ENCODE measurements around the gene CFAP299.
"Not testable (repeated sequence)": the region's sequence is repeated elsewhere in the genome, so short reads cannot be mapped to it uniquely, and the experiment has no call there.

The CFAP299 gene

DNA sequence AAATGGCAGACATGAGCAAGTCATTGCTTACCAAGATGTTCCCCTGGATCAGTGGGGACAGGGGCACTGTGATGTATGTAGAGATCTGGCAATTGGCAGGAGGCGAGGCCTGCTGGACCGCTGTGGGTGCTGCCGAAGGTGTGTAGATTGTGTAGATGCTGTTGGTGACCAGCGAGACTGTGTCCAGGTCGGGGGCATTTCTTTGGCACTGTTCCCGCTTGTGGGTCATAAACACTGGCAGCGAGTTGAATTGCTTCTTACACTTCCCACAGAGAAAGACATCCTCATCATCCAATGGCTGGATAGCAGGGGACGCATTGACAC, 52.7 kb downstream of the CFAP299 start:
- DNase-seq (ENCODE audit: low read depth in 2 of 2), result no peak

GRCh38 chr4:80390178-80390577, 54.6 kb downstream of the CFAP299 start:
- DNase-seq (ENCODE audit: low read depth in 2 of 2), result no peak

- DNase-seq (ENCODE audit: low read depth in 2 of 2), result peak in 1 of 2 donors; percentile 10
These were observed 57.9 kb downstream of the CFAP299 start for GRCh38 chr4:80393246-80393969.

- DNase-seq (ENCODE audit: low read depth in 2 of 2), result no peak
These were observed 58.4 kb downstream of the CFAP299 start for GRCh38 chr4:80393970-80394250.

GRCh38 chr4:80407246-80407645, 71.7 kb downstream of the CFAP299 start:
- DNase-seq (ENCODE audit: low read depth in 2 of 2), result no peak

GRCh38 chr4:80409809-80410208, 74.3 kb downstream of the CFAP299 start:
- DNase-seq (ENCODE audit: low read depth in 2 of 2), result no peak

- no peak for DNase-seq (ENCODE audit: low read depth in 2 of 2)
These were observed 76.8 kb downstream of the CFAP299 start for GRCh38 chr4:80412322-80412721.

- no peak for DNase-seq (ENCODE audit: low read depth in 2 of 2)
These were observed 77.6 kb downstream of the CFAP299 start for GRCh38 chr4:80413086-80413485.

GRCh38 chr4:80417019-80417418, 81.5 kb downstream of the CFAP299 start:
- no peak for DNase-seq (ENCODE audit: low read depth in 2 of 2)

DNA sequence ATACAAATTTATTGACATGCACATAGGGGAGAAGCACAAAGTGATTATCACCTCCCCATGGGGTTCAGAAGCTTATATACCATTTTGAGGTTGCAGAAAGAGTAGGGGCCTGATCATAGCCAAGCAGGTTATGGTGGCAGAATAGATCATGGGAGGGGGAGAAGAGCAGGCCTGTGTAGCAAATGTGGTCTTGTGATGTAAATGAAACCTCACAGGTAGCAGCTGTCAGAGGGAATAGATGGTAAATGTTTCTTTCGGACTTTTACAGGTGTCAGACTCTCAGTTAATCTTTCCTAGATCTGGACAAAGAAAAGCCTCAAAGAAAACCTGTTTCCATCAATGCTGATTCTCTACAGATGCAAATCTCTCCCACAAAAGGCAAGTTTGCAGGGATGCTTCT, 84.4 kb downstream of the CFAP299 start:
- DNase-seq (ENCODE audit: low read depth in 2 of 2), result no peak

DNA sequence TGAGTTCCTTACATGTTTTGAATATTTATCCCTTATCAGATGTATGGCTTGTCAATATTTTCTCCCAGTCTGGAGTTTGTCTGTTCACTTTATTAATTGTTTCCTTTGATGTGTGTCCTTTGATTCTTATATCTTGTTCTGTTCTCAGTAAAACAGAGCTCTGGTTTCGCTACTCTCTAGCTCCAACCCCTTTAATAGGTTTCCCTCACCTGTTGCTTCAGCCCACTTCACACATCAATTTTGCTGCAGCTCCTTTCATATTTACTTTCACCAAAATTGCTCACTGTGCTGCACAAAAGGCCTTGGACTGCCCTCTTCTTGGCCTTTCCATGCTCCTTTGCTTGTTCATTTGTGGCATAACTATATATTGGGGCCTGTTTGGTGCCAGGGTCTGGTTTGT, 85.1 kb downstream of the CFAP299 start:
- DNase-seq (ENCODE audit: low read depth in 2 of 2), result no peak

- no peak for DNase-seq (ENCODE audit: low read depth in 2 of 2)
These were observed 87.3 kb downstream of the CFAP299 start for GRCh38 chr4:80422727-80423404.

- no peak for DNase-seq (ENCODE audit: low read depth in 2 of 2)
These were observed 88.2 kb downstream of the CFAP299 start for GRCh38 chr4:80423553-80424224.

GRCh38 chr4:80424225-80424581, 88.7 kb downstream of the CFAP299 start:
- DNase-seq (ENCODE audit: low read depth in 2 of 2), result no peak

GRCh38 chr4:80425124-80426100, 89.9 kb downstream of the CFAP299 start:
- no peak for DNase-seq (ENCODE audit: low read depth in 2 of 2)

GRCh38 chr4:80431203-80431965, 95.9 kb downstream of the CFAP299 start:
- DNase-seq (ENCODE audit: low read depth in 2 of 2), result no peak

DNA sequence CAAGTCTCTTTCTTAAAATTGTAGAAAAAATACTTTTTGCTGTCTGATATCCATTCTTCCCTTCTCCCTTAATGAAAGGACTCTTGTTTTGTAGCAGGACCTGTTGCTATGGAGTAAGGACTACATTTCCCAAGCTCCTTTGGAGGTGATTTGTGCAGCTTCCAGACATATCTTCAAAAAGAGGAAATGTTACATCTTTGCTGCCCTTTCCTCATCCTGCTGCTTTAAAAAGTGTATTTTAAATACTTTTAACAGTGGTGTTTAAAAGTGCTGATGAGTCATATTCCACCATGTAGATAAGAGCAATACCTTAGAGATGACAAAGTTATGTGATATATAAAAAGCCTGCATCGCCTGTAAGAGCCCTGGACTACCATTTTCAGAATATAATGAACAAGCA, 98.7 kb downstream of the CFAP299 start:
- DNase-seq (ENCODE audit: low read depth in 2 of 2), result no peak

GRCh38 chr4:80438016-80438415, 102.5 kb downstream of the CFAP299 start:
- DNase-seq (ENCODE audit: low read depth in 2 of 2), result no peak

DNA sequence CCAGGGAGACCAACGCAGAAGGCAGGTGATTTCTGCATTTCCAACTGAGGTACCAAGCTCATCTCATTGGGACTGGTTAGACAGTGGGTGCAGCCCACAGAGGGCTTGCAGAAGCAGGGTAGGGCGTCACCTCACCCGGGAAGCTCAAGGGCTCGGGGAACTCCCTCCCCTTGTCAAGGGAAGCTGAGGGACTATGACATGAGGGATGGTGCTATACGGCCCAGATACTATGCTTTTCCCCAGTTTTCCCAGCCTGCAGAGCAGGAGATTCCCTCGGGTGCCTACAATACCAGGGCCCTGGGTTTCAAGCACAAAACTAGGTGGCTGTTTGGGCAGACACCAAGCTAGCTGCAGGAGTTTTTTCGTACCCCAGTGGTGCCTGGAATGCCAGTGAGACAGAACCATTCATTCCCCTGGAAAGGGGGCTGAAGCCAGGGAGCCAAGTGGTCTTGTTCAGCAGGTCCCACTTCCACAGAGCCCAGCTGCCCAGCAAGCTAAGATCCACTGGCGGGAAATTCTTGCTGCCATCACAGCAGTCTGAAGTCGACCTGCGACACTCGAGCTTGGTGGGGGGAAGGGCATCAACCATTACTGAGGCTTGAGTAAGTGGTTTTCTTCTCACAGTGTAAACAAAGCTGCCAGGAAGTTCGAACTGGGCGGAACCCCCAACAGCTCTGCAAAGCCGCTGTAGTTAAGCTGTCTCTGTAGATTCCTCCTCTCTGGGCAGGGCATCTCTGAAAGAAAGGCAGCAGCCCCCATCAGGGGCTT, 103.9 kb downstream of the CFAP299 start:
- not testable (repeated sequence) for DNase-seq (ENCODE audit: low read depth in 2 of 2)

GRCh38 chr4:80446248-80446647, 110.7 kb downstream of the CFAP299 start:
- DNase-seq (ENCODE audit: low read depth in 2 of 2), result no peak

- no peak for DNase-seq (ENCODE audit: low read depth in 2 of 2)
These were observed 111.1 kb downstream of the CFAP299 start for GRCh38 chr4:80446664-80447063.

All from stimulated activated CD4-positive, alpha-beta T cell treated with anti-CD3 and anti-CD28 coated beads, Interleukin-4, amount 100 ng/mL, for 48 hours (primary cell).